ENCODE results near the gene SDF4. TPM values are rescaled to one million over a fixed set of nuclear protein-coding genes. Genes with fewer than 3 reads are reported as not detected.

Gene SDF4
- total RNA-seq, 1 experiment from 2014 or later: 119 TPM

DNA sequence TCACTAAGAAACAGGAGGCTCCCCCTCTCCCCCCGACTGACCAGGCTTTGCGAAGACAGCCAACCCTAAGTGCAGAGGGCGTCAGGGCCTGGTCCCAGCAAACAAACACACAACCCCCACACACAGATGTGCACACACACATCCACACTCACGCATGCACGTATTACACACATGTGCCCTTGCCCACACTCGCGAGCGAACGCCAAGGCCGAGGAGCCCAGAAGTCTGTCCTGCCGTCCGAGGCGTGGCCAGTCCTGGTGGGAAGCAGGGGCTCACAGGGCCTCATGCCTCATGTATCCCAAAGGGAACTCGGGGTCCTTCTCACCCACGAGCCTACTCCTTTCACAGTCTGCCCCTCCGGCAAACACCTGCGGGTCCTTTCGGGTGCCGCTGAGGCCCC lies 2.0 kb downstream of the SDF4 start:
- DNase-seq (ENCODE audit: low read depth): no peak

DNA sequence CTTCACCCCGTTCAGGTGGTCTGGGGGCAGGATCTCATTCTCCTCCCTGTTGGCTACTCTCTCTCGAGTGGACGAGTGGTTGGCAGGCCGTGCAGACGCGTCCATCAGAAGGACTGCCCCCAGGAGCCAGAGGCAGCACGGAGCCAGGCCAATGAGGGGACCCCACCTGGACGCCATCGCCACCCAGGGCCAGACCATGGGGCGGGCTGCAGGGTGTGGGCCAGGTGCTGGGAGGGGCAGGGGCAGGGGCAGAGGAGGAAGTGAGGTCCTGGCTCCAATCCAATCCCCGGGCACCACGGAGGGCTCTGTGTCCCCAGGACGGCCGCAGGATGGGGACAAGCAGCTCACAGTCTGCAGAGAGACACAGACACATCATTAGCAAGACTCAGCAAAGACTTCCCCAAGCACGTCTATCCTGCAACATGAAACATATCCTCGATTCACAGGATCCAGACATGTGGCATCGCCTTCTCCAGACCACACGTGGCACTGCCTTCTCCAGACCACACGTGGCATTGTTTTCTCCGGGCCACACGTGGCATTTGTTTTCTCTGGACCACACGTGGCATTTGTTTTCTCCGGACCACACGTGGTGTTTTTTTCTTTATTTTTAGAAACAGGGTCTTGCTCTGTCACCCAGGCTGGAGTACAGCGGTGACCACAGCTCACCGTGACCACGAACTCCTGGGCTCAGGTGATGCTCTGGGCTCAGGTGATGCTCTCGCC lies 3.0 kb downstream of the SDF4 start:
- DNase-seq (ENCODE audit: low read depth): no peak

DNA sequence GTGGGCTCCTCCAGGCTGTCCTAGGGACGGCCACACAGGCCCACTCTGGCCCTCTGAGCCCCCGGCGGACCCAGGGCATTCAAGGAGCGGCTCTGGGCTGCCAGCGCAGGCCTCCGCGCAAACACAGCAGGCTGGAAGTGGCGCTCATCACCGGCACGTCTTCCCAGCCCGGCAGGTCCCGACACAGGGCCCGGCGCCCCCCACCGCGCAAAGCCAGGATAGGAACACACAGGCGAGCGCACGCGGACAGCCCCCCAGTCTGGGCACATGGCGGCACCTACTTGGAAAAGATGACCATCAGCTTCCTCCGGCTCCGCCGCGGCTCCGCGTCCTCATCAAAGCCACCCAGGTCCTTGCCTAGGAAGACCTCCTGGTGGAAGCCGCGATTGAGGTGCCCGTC lies 3.6 kb downstream of the SDF4 start:
- no peak for DNase-seq (ENCODE audit: low read depth)

DNA sequence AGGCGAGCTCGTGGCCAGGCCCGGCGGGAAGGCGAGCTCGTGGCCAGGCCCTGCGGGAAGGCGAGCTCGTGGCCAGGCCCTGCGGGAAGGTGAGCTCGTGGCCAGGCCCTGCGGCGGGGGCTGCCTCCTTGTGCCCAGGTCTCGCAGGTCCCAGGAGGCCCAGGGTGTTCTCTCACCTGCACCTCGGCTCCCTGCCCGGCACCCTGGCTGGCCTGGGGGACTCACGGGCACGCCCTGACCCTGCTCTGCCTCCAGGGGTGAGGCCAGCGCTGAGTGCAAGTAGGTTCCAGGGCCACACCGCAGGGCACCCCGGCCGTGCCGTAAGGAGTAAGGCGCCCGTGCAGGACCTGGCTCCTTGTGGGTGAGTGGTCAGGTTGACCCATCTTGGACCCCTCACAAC lies 4.4 kb downstream of the SDF4 start:
- no peak for DNase-seq (ENCODE audit: low read depth)

DNA sequence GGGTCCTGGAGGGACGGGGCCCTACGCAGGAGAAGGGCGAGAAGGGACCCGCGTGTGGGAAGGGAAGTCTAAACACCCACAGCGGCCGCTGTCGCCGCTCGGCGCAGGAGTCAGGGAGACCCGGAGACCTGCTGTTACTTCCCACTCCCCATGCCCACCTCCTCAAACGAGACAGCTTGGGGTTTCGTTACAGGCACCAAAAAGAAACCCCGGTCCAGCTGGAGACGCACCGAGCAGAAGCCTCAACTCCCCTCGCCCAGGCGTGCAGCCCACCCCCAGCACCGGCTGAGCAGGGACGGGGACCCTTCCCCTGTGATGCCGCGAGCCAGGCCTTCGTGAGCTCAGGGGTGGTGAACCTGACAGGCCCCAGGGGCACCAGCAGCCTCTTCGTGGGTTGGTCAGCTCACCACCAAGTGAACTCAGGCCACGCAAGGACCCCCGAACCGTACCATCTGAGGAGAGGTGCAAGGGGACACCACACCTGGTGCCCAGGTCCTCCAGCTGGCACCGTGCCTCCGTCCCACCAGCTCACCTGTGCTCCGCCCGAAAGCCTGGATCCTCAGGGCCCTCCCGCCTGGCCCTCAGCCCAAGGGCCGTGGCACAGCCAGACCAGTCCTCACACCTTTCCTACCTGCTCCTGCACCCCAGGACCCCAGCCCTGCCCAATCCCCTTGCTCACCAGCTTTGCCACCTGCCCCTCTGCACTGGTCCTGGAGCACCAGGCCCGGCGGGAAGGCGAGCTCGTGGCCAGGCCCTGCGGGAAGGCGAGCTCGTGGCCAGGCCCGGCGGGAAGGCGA lies 5.0 kb downstream of the SDF4 start:
- no peak for DNase-seq (ENCODE audit: low read depth)

DNA sequence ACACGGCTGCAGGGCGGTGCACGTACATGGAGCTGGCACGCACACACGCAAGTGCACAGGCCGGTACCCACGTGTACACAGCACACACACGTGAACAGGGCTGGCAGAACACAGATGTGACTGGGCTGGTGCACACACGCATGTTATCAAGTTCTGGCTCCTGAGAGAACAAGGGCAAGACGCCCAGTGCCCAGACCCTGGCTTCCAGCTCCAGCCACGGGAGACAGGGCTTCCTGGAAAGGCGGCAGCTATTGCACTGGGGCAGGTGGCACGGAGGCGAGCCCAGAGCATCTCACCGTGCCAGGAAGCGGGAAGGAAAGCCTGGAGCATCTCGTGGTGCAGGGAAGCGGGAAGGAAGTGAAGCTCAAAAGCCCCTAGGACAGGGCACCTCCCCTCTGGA lies 5.9 kb downstream of the SDF4 start:
- no peak for DNase-seq (ENCODE audit: low read depth)

DNA sequence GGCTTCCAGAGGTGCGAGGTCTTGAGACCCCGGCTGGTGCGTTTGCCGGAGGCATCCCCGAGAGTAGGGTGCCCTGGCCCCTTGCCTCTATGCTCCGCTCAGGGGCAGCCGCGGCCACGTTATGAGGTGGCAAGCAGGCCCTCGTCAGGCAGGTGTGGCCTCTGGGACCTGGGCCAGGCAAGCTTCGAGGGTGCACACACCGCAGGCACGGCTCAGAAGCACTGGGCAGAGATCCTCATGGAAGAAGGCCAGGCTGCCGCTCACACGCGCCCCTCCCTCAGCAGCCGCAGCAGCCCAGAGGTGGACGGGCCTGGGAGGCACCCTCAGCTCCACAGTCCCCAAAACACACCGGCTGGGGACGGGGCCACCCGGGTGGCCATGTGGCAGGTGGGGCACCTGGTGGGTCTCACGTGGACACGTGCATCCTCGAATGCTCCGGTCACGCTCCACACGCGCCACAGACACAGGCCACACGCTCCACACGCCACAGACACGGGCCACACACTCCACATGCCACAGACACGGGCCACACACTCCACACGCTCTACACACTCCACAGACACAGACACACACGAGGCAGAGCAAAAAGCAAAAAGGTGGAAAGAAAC lies 6.5 kb downstream of the SDF4 start:
- DNase-seq (ENCODE audit: low read depth): no peak

DNA sequence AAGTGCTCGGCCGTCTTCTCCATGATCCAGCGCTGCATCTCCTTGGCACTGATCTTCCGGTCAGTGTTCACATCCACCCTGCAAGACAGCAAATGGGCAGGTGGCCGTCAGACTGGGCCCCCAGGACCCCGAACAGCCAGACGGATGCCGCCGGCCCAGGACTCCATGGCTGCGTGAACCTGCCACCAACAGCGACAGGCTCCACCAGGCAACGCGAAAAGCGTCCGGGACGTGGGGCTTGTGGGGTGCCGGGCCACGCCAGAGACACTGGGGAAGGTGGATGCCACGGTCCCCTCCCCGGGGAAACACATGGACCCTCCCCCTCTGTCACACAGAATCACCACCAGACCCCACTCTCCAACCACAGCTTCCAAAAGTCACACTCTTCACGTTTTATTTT lies 7.9 kb downstream of the SDF4 start:
- no peak for DNase-seq (ENCODE audit: low read depth)

DNA sequence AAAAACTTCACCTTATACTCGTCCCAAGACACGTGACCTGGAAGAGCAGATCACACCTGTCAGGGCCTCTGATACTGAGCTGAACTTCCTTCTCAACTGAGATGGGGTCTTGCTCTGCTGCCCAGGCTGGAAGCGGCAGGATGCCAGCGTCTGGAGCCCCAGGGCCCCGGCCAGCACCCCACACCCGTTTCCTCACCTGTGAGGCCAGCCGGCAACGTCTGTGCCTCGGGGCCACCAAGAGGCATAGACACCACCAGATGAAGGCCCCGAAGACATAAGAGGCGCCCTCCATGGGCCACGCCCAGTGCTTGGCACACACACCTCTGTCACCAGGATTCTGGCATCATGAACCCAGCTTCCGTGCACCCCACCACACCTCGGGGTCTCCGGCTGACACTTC lies 8.5 kb downstream of the SDF4 start:
- no peak for DNase-seq (ENCODE audit: low read depth)

DNA sequence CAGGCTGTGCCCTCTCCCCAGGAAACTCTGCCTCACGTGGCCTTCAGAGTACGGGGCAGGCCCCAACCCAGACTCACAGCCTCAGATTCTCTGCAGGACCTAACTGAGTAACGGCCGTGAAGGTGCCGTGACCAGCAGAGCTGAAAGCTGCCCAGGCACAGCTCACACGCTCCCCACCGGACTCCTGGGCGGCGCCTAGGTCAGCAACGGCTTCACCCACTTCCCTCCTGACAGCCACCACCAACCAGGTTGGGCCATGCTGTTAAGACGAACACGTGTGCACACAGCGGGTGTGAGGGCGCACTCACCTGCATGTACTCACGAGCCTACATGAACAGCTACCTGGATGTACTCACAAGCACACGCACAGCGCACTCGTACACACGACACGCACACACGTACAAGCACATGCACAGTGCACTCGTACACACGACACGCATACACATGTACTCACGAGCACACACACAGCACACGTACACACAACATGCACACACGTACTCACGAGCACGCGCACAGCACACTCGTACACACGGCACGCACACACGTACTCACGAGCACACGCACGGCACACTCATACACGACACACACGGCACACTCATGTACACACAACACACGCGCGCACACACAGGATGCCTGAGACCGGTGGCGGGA lies 9.1 kb downstream of the SDF4 start:
- DNase-seq (ENCODE audit: low read depth): no peak

DNA sequence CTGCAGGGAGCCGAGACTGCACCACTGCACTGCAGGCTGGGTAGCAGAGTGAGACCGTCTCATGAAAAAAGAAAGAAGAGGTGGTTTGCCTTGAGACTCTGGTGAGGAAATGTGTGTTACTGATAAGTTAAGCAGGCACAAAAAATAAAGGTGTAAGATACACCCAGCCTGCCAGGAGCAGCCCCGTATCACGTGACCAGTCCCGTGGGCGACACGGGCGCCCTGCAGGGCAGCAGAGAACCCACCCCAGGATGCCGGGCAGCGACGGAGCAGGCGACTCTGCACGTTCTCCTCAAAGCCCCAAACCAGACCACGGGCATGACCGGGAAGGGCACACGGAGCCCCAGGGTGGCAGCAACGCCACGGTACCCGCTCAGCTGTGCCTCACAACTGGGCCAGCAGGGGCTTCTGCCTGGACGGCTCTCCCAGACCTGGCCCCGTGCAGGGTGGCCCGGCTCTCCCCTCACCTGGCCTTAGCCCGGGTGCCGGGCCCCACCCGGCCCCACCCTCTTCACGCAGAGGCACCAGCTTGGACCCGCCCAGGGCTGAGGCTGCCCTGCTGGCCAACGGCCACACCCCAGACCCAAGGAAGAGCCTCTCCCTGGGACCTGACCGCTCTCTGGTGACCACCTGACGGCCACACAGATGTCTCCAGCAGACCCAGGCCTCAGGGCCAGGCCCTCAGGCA lies 9.8 kb downstream of the SDF4 start:
- DNase-seq (ENCODE audit: low read depth): no peak

DNA sequence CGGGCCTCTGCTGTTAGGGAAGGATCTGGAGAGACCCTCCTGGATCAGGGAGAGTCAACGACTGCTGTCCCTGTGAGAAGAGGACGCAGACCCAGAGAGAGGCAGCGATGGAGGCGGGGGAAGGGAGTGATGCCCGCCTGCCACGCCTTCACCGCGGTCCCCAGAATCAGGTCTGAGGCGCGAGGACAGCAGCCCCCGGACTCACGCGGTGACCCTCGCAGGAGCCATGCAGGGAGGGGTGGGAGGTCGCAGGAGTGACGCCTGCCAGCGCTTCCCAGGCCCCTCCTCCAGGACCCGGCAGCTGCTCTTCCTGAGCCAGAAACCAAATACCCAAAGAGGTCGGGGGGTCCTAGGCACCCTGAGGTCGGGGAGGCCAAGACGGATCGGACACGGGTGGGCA lies 11.6 kb downstream of the SDF4 start:
- DNase-seq (ENCODE audit: low read depth): no peak

DNA sequence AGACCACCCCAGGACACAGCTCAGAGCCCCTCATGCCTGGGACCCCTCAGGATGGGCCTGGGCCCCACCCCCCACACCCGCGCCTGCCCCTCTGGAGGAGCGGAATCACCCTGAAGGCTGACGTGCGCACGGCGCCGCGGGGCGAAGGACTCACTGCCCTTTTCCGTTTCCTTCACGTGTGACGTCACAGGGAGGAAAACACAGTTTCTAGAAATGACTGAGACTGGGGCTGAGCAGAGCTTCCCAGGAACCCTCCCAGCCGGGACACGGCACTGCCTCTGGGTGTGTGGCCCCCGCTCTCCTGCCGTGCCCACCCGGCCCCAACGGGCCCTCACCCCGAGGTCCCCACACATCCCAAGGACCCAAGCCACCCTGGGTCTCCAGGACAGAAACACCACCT lies 12.5 kb downstream of the SDF4 start:
- no peak for DNase-seq (ENCODE audit: low read depth)

DNA sequence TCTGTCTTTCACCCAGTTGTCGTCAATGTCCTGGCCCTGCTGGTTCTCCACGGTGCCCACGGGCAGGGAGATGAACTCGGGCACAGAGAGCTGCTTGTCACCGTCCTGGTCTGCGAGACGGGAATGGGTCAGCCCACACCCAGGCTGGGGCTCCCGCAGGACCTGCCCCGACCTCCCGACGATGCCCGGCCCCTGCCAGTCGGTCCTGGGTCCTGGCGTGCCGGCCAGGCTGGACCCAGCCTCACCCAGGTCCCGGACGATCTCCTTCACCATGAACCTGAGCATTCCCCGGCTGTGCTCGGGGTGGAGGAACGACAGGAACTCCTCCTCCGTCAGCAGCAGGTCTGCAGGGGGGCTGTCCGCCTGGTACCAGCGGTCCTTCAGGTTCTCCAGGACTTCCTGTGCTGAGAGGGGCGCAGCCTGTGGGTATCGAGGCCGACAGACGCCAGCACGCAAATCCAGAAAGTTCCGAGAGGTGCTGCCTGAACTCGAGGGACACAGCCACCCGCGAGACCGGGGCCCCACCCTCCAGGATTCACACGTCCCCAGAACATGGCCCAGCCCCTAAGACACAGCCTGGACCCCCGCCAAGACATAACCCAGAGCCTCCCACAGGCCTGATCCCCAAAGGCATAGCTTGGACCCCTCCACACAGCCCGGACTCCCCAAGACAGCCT lies 13.1 kb downstream of the SDF4 start:
- DNase-seq (ENCODE audit: low read depth): no peak

DNA sequence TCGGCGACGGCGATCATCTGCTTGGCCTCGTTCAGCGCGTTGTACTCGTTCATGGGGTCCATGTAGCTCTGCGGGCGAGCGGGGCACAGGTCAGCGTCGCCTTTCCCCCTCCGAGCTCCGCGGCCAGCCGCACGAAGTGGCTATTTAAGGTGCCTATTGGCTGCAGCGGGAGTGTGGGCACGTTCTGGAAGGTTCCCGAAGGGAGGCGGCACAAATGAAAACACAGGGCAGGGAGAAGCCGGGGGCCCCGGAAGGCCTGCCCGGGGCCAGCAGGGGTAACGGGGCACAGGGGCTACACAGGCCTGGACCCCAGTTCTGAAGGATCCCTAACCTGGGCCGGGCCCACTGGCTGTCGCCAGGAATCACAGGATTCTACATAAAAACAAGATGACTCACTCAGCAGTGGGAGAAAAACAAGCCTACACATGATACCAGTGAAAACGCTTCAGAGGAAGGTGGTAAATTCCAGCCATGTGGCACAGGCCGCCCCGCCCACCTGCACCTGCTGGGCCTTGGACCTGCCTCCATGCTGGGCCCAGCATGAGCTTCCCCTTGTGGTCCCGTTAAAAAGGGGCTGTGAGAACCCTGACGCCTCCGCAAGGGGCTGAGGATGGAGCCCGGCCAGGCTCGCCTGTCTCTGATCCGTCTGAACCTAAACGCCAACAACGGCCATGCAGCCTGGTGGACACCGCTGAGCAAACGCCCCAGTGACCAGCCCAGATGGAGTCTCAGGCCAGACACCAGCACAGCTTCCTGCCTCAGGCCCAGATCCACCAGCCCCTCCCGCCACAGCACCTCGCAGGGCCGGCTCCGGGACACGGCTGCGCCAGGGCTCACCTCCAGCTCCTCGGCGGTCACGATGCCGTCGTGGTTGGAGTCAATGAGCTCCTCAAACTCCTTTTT lies 13.9 kb downstream of the SDF4 start:
- peak; percentile 19 for DNase-seq (ENCODE audit: low read depth)

DNA sequence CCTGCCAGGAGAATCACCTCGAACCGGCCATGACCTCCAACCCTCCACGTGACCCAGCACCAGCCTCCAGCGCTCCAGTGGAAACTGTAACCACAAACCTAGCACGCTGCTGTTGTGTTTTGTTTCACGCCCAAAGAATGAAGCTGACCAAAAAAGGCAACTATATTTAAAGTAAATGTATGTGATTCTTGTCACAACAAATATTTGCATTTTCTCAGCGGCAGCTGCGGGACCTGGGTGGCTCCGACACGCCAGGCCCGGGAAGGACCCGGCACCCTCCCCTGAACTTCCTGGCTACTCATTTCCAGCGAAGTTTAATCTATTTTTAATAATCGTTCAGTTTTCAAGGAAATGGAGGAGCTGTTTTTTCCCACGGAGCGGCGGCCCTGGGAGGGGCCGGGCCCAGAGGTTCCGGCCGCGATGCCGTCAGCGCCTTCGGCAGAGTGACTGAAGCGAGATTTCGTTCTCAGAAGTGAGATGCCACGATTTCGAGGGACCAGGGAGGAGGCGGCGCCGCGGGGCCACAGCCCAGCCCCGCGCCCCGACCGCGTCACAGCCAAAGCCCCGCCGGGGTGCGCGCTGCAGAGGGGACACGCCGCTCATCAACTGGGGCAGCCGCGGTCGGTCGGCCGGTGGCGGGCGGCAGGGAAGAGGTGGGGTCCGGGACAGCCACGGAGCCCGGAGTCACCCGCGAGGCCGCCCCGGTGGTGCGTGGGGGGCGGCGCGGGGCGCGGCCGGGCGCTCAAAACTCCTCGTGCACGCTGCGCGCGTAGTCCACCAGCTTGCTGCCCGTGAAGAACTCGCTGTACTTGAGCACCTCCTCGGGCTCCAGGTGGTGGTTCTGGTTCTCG lies 14.8 kb downstream of the SDF4 start:
- no peak for DNase-seq (ENCODE audit: low read depth)

DNA sequence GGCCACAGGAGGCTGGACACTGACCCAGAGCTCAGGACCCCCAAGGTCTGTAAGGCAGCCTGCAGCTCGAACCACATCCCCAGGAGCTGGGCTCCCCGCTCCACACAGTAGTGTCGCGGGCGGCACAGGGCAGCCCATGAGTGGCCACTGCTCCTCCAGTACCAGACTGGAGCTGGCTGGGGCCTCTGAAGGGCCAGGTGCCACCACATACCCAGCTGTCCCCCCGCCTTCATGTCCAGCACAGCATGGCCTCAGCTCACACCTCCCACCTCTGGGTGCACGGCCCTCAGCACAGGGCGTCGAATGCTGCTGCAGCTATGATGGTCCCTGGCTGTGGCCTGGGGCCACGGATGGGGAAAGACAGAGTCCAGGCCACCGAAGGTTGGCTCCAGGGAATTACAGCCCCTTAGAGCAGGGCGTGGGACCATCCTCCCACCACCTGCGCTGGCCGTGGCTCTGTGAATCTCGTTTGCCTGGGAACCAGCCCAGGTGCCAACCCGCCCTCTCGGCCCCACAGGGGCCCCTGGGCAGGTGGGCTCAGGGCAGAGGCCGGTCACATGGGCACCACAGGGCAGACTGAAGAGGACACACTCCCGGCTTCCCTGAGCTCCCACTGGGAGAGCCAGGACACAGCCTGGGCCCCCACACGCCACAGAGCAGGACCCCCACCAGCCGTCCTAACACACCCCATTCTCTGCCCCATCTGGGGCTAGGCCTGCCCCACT lies 15.8 kb downstream of the SDF4 start:
- DNase-seq (ENCODE audit: low read depth): no peak

DNA sequence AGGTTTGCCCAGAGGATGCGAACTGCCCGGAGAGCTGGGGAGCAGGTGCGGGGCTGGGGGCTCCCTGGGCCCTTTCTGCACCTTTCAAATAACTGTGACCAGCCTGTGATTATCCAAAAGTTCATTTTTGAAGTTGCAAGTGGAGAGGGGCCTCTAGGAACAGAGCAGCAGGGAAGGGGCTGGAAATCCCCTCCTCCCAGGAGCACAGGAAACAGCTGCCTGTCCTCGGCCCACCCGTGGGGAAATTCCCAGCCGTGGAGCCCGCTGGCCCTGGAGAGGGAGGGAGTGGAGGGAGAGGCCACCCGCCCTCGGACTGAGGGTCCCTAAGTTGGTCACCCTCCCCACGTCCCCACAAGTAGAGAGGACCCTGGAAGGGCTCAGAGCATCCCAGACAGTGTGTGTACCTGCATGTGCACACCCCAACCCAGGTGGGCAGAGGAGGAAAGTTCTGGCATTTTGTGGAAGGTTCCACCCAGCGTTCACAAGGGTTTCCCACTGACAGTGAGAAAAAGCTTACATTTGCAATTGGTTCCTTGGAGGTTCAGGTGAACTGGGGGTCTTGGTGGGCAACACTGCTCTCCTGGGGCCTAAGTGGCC lies 16.6 kb downstream of the SDF4 start:
- no peak for DNase-seq (ENCODE audit: low read depth)

Measured in HT1080 (cell line).